ENCODE results near the gene TNN.

The TNN gene

GRCh38 chr1:175062858-175063257 lies 4.8 kb upstream of the TNN start:
- FAIRE-seq (no peak), DNase-seq (ENCODE audit: insufficient read length, low spot score) (no peak)

- FAIRE-seq = no peak
- no peak for DNase-seq (ENCODE audit: insufficient read length, low spot score)
Observed at GRCh38 chr1:175070818-175071217, 3.2 kb downstream of the TNN start.

GRCh38 chr1:175071276-175071943 lies 3.8 kb downstream of the TNN start:
- FAIRE-seq (no peak), DNase-seq (ENCODE audit: insufficient read length, low spot score) (no peak)

- FAIRE-seq = peak; percentile 52
Observed at GRCh38 chr1:175072099-175072951, 4.7 kb downstream of the TNN start.

GRCh38 chr1:175073061-175073460 lies 5.4 kb downstream of the TNN start:
- FAIRE-seq (no peak), DNase-seq (ENCODE audit: insufficient read length, low spot score) (no peak)

More at GRCh38 chr1:175072099-175072951, 4.7 kb downstream of the TNN start:
- no peak for DNase-seq (ENCODE audit: insufficient read length, low spot score)

- FAIRE-seq (no peak), DNase-seq (ENCODE audit: insufficient read length, low spot score) (no peak)
Observed at GRCh38 chr1:175073633-175074032, 6.0 kb downstream of the TNN start.

GRCh38 chr1:175075572-175076568 lies 8.2 kb downstream of the TNN start:
- FAIRE-seq = no peak
- DNase-seq (ENCODE audit: insufficient read length, low spot score) = no peak

- FAIRE-seq (no peak), DNase-seq (ENCODE audit: insufficient read length, low spot score) (no peak)
Observed at GRCh38 chr1:175077356-175078030, 9.9 kb downstream of the TNN start.

- FAIRE-seq = no peak
- no peak for DNase-seq (ENCODE audit: insufficient read length, low spot score)
Observed at GRCh38 chr1:175078629-175079028, 11.0 kb downstream of the TNN start.

GRCh38 chr1:175079338-175079737 lies 11.7 kb downstream of the TNN start:
- no peak for FAIRE-seq
- DNase-seq (ENCODE audit: insufficient read length, low spot score) = no peak

GRCh38 chr1:175080030-175080429 lies 12.4 kb downstream of the TNN start:
- DNase-seq (ENCODE audit: insufficient read length, low spot score) (no peak), FAIRE-seq (no peak)

- no peak for FAIRE-seq
Observed at GRCh38 chr1:175081983-175082382, 14.3 kb downstream of the TNN start.

GRCh38 chr1:175088525-175088951 lies 20.9 kb downstream of the TNN start:
- FAIRE-seq (no peak), DNase-seq (ENCODE audit: insufficient read length, low spot score) (no peak)

More at GRCh38 chr1:175081983-175082382, 14.3 kb downstream of the TNN start:
- DNase-seq (ENCODE audit: insufficient read length, low spot score) = no peak

- FAIRE-seq = no peak
- DNase-seq (ENCODE audit: insufficient read length, low spot score) = no peak
Observed at GRCh38 chr1:175089136-175089718, 21.6 kb downstream of the TNN start.

GRCh38 chr1:175090780-175091179 lies 23.1 kb downstream of the TNN start:
- DNase-seq (ENCODE audit: insufficient read length, low spot score) (no peak), FAIRE-seq (no peak)

- no peak for FAIRE-seq
- no peak for DNase-seq (ENCODE audit: insufficient read length, low spot score)
Observed at GRCh38 chr1:175094626-175095025, 27.0 kb downstream of the TNN start.

- no peak for FAIRE-seq
- DNase-seq (ENCODE audit: insufficient read length, low spot score) = no peak
Observed at GRCh38 chr1:175095069-175095468, 27.4 kb downstream of the TNN start.

GRCh38 chr1:175095978-175096607 lies 28.5 kb downstream of the TNN start:
- FAIRE-seq = no peak
- DNase-seq (ENCODE audit: insufficient read length, low spot score) = no peak

- FAIRE-seq (no peak), DNase-seq (ENCODE audit: insufficient read length, low spot score) (no peak)
Observed at GRCh38 chr1:175097361-175097760, 29.7 kb downstream of the TNN start.

Data from GM19239 (cell line).